GM23338 (cell line): ENCODE data around the gene CNNM4. TPM values are rescaled to one million over a fixed set of nuclear protein-coding genes. Genes with fewer than 3 reads are reported as not detected.

Source experiments
- ATAC-seq: fragments of 200-7000 bp; cut with Tn5 transposase; 3 replicates; pipeline ENCODE4 v1.9.1; 2020
- DNase-seq: peaks from one replicate; pipeline ENCODE4 v3.0.0-alpha.2; 2015; ENCODE audit warnings: low spot score
- H2AFZ ChIP-seq: fragments of 200-600 bp; sonication (generic); 2 replicates; pipeline ENCODE4 v1.8.0; 2016; ENCODE audit warnings: antibody characterized with exemption, mild to moderate bottlenecking, moderate library complexity
- H3F3A ChIP-seq: fragments of 200-600 bp; sonication (generic); replicated peaks from 2 replicates; pipeline ENCODE4 v1.8.0; 2017; ENCODE audit warnings: antibody characterized with exemption, mixed run types, low read depth
- H3K27ac ChIP-seq: fragments of 200-600 bp; sonication (generic); 2 replicates; pipeline ENCODE4 v1.6.1; 2016; ENCODE audit warnings: low read depth
- H3K27me3 ChIP-seq: fragments of 200-600 bp; sonication (generic); 2 replicates; pipeline ENCODE4 v1.8.0; 2016; ENCODE audit warnings: mild to moderate bottlenecking, mixed run types, moderate library complexity; ENCODE audit not compliant: insufficient read depth
- H3K36me3 ChIP-seq: fragments of 200-600 bp; sonication (generic); 2 replicates; pipeline ENCODE4 v1.8.0; 2016; ENCODE audit warnings: mild to moderate bottlenecking; ENCODE audit not compliant: insufficient read depth
- H3K4me1 ChIP-seq: fragments of 200-600 bp; sonication (generic); 2 replicates; pipeline ENCODE4 v1.8.0; 2016; ENCODE audit warnings: mild to moderate bottlenecking, moderate library complexity; ENCODE audit not compliant: insufficient read depth
- H3K4me2 ChIP-seq: fragments of 200-600 bp; sonication (generic); 2 replicates; pipeline ENCODE4 v1.7.1; 2017; ENCODE audit warnings: mixed run types
- H3K4me3 ChIP-seq: fragments of 200-600 bp; sonication (generic); 2 replicates; pipeline ENCODE4 v1.6.1; 2016; ENCODE audit warnings: mixed run types
- H3K79me2 ChIP-seq: fragments of 200-600 bp; sonication (generic); replicated peaks from 2 replicates; pipeline ENCODE4 v1.8.0; 2017; ENCODE audit warnings: mild to moderate bottlenecking; ENCODE audit not compliant: insufficient read depth
- H3K9me2 ChIP-seq: fragments of 200-600 bp; sonication (generic); 2 replicates; pipeline ENCODE4 v1.8.0; 2017; ENCODE audit not compliant: insufficient read depth
- H4K20me1 ChIP-seq: fragments of 200-600 bp; sonication (generic); replicated peaks from 2 replicates; pipeline ENCODE4 v1.8.0; 2017; ENCODE audit warnings: mild to moderate bottlenecking; ENCODE audit not compliant: insufficient read depth
- H3K27ac Mint-ChIP-seq: 2 replicates; pipeline ENCODE4 v1.8.0; 2020; ENCODE audit warnings: inconsistent platforms, mild to moderate bottlenecking, moderate library complexity, mixed read lengths
- H3K27me3 Mint-ChIP-seq: 3 replicates; pipeline ENCODE4 v1.8.0; 2022; ENCODE audit warnings: low read depth, mild to moderate bottlenecking, moderate library complexity, mixed read lengths, inconsistent platforms; ENCODE audit not compliant: insufficient read depth, poor library complexity
- H3K36me3 Mint-ChIP-seq: 3 replicates; pipeline ENCODE4 v1.8.0; 2021; ENCODE audit warnings: low read depth, mild to moderate bottlenecking, inconsistent platforms, moderate library complexity, mixed read lengths
- H3K4me1 Mint-ChIP-seq: 3 replicates; pipeline ENCODE4 v1.8.0; 2020; ENCODE audit warnings: mild to moderate bottlenecking, inconsistent platforms, mixed read lengths
- H3K4me3 Mint-ChIP-seq: 3 replicates; pipeline ENCODE4 v1.8.0; 2021; ENCODE audit warnings: moderate library complexity, mild to moderate bottlenecking, inconsistent platforms, mixed read lengths
- H3K9me3 Mint-ChIP-seq: 3 replicates; pipeline ENCODE4 v1.8.0; 2020; ENCODE audit warnings: moderate library complexity, mild to moderate bottlenecking, inconsistent platforms, mixed read lengths
- CREB1 ChIP-seq: fragments of 250-450 bp; sonication (Bioruptor Pico); IDR thresholded peaks from 2 replicates; pipeline ENCODE4 v1.5.0; 2020; ENCODE audit warnings: low read depth, mild to moderate bottlenecking, moderate library complexity
- EZH2 ChIP-seq: fragments of 200-600 bp; sonication (generic); IDR thresholded peaks from one replicate; pipeline ENCODE4 v1.8.0; 2017; ENCODE audit warnings: antibody characterized with exemption, mild to moderate bottlenecking, low read depth; ENCODE audit not compliant: unreplicated experiment
- EZH2phosphoT487 ChIP-seq: fragments of 200-600 bp; sonication (generic); IDR thresholded peaks from one replicate; pipeline ENCODE4 v1.8.1; 2018; ENCODE audit warnings: antibody characterized with exemption; ENCODE audit not compliant: unreplicated experiment
- JUNB ChIP-seq: IDR thresholded peaks from one replicate; pipeline ENCODE4 v1.6.1; 2016; ENCODE audit warnings: antibody characterized with exemption; ENCODE audit not compliant: unreplicated experiment
- NANOG ChIP-seq: IDR thresholded peaks from 2 replicates; pipeline ENCODE4 v1.6.1; 2016; ENCODE audit warnings: antibody characterized with exemption, borderline replicate concordance
- POLR2AphosphoS5 ChIP-seq: IDR thresholded peaks from 2 replicates; pipeline ENCODE4 v1.6.1; 2016; ENCODE audit warnings: antibody characterized with exemption, low read depth
- STAT1 ChIP-seq: IDR thresholded peaks from one replicate; pipeline ENCODE4 v1.6.1; 2016; ENCODE audit warnings: antibody characterized with exemption; ENCODE audit not compliant: unreplicated experiment
- ZNF114 ChIP-seq: fragments of 250-450 bp; sonication (Bioruptor Pico); IDR thresholded peaks from 2 replicates; pipeline ENCODE4 v1.5.0; 2020; ENCODE audit warnings: mild to moderate bottlenecking, moderate library complexity
- ZNF331 ChIP-seq: fragments of 250-450 bp; sonication (Bioruptor Pico); IDR thresholded peaks from 2 replicates; pipeline ENCODE4 v1.5.0; 2020; ENCODE audit warnings: low read depth, mild to moderate bottlenecking, moderate library complexity
- polyA plus RNA-seq: library from polyadenylated mRNA; unstranded; fragments of >200 nt; fragmentation: Nextera tagmentation; extraction: Ambion mirVana; gene quantifications from 2 replicates; pipeline ENCODE4 v1.2.1, GENCODE V29; 2016
- total RNA-seq: library from RNA; depleted of rRNA; stranded (reverse); fragments of >200 nt; shearing (Covaris generic); gene quantifications from 2 replicates; pipeline ENCODE4 v1.2.3, GENCODE V29; 2014
- TF ChIP-seq, protein P1 (sequence below): IDR thresholded peaks from one replicate; pipeline ENCODE4 v1.6.1; 2018; ENCODE audit warnings: antibody characterized with exemption; ENCODE audit not compliant: unreplicated experiment
- TF ChIP-seq, protein P2 (sequence below), 2 experiments: fragments of 200-600 bp in 1 of 2; sonication (generic) in 1 of 2; conservative IDR thresholded peaks; 2 replicates each; pipeline versions ENCODE4 v1.5.1 to v1.6.1; 2016 to 2017; ENCODE audit warnings: antibody characterized with exemption in 2 of 2, low read depth in 2 of 2, mild to moderate bottlenecking in 2 of 2, moderate library complexity in 1 of 2
- TF ChIP-seq, protein P3 (sequence below): IDR thresholded peaks from 2 replicates; pipeline ENCODE4 v1.6.1; 2016; ENCODE audit warnings: antibody characterized with exemption

CNNM4 gene
- total and polyA plus RNA-seq, 2 experiments from 2014 or later: 2.9 to 12.9 TPM

DNA sequence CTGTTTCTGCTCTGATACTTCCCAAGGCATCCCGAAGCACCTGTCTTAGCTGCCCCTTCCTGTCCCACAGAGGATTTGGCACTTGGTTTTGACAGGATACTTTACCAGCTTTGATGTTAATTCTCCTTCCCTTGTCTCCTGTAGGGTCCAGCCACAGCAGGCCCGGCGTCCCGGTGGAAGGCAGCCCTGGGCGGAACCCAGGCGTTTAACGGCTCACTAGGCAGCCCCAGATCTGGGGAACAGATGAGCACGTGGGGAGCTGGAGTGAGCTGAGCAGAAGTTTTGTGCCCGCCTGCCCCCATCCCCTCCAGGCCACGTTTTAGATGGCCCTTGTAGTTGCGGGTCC is 71.7 kb downstream of the CNNM4 start:
- H3K36me3 Mint-ChIP-seq: peaks cover 79% of the 10 kb centered on the region
- H3K27ac Mint-ChIP-seq: no peak overlapping the region; the same call in 1 of the 2 replicates
- H3F3A ChIP-seq: peaks cover 21% of the 10 kb centered on the region; the same call in 1 of the 2 replicates
- H3K4me3 Mint-ChIP-seq: peak overlapping the region; percentile 80
- H3K27me3 ChIP-seq: no peaks in the 10 kb centered on the region
- peak overlapping the region; percentile 31; the same call in 1 of the 2 replicates for H3K4me3 ChIP-seq
- H3K36me3 ChIP-seq: peaks cover 27% of the 10 kb centered on the region; the same call in 1 of the 2 replicates
- no peak overlapping the region for H2AFZ ChIP-seq
- H3K27ac ChIP-seq: peak overlapping the region; percentile 81
- H3K4me1 Mint-ChIP-seq: peaks cover 24% of the 10 kb centered on the region
- H3K27me3 Mint-ChIP-seq: peaks cover 12% of the 10 kb centered on the region
- no peaks in the 10 kb centered on the region for H3K79me2 ChIP-seq
- TF ChIP-seq ZNF331 (CRISPR knock-in tag) (no peak), CREB1 (CRISPR knock-in tag) (no peak), STAT1 (no peak), JUNB (no peak), EZH2phosphoT487 (no peak), ZNF114 (CRISPR knock-in tag) (no peak), EZH2 (no peak), NANOG (no peak), POLR2AphosphoS5 (no peak)
- TF ChIP-seq, protein P1, sequence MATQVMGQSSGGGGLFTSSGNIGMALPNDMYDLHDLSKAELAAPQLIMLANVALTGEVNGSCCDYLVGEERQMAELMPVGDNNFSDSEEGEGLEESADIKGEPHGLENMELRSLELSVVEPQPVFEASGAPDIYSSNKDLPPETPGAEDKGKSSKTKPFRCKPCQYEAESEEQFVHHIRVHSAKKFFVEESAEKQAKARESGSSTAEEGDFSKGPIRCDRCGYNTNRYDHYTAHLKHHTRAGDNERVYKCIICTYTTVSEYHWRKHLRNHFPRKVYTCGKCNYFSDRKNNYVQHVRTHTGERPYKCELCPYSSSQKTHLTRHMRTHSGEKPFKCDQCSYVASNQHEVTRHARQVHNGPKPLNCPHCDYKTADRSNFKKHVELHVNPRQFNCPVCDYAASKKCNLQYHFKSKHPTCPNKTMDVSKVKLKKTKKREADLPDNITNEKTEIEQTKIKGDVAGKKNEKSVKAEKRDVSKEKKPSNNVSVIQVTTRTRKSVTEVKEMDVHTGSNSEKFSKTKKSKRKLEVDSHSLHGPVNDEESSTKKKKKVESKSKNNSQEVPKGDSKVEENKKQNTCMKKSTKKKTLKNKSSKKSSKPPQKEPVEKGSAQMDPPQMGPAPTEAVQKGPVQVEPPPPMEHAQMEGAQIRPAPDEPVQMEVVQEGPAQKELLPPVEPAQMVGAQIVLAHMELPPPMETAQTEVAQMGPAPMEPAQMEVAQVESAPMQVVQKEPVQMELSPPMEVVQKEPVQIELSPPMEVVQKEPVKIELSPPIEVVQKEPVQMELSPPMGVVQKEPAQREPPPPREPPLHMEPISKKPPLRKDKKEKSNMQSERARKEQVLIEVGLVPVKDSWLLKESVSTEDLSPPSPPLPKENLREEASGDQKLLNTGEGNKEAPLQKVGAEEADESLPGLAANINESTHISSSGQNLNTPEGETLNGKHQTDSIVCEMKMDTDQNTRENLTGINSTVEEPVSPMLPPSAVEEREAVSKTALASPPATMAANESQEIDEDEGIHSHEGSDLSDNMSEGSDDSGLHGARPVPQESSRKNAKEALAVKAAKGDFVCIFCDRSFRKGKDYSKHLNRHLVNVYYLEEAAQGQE: no peak
- TF ChIP-seq, protein P2, sequence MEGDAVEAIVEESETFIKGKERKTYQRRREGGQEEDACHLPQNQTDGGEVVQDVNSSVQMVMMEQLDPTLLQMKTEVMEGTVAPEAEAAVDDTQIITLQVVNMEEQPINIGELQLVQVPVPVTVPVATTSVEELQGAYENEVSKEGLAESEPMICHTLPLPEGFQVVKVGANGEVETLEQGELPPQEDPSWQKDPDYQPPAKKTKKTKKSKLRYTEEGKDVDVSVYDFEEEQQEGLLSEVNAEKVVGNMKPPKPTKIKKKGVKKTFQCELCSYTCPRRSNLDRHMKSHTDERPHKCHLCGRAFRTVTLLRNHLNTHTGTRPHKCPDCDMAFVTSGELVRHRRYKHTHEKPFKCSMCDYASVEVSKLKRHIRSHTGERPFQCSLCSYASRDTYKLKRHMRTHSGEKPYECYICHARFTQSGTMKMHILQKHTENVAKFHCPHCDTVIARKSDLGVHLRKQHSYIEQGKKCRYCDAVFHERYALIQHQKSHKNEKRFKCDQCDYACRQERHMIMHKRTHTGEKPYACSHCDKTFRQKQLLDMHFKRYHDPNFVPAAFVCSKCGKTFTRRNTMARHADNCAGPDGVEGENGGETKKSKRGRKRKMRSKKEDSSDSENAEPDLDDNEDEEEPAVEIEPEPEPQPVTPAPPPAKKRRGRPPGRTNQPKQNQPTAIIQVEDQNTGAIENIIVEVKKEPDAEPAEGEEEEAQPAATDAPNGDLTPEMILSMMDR (conservative IDR thresholded peaks at IDR 0.05; ENCODE audit: low read depth in 2 of 2): no peak
- TF ChIP-seq, protein P3, sequence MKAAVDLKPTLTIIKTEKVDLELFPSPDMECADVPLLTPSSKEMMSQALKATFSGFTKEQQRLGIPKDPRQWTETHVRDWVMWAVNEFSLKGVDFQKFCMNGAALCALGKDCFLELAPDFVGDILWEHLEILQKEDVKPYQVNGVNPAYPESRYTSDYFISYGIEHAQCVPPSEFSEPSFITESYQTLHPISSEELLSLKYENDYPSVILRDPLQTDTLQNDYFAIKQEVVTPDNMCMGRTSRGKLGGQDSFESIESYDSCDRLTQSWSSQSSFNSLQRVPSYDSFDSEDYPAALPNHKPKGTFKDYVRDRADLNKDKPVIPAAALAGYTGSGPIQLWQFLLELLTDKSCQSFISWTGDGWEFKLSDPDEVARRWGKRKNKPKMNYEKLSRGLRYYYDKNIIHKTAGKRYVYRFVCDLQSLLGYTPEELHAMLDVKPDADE: no peak
- H3K9me3 Mint-ChIP-seq: no peaks in the 10 kb centered on the region; the same call in 2 of the 3 replicates
- H3K9me2 ChIP-seq: no peaks in the 10 kb centered on the region
- peak overlapping the region; percentile 37; the same call in 1 of the 2 replicates for H3K4me2 ChIP-seq
- DNase-seq: no peak
- H4K20me1 ChIP-seq: peaks cover 11% of the 10 kb centered on the region
- peaks cover 18% of the 10 kb centered on the region for H3K4me1 ChIP-seq
- ATAC-seq: peak; percentile 38
